Epithelial cell of esophagus (primary cell): Measurements from ENCODE around the gene SNX24.
"Not testable (repeated sequence)": the region's sequence is repeated elsewhere in the genome, so short reads cannot be mapped to it uniquely, and the experiment has no call there.

ENCODE experiments used
- DNase-seq: peaks from one replicate; pipeline ENCODE4 v3.0.0; 2010; ENCODE audit warnings: low read depth
- H3K4me3 ChIP-seq: 2 replicates; pipeline ENCODE4 v1.5.1; 2011; ENCODE audit warnings: mild to moderate bottlenecking, low read length, control low read depth
- TF ChIP-seq, protein P1 (sequence below): IDR thresholded peaks from 2 replicates; pipeline ENCODE4 v1.5.1; 2011; ENCODE audit warnings: low read depth, mild to moderate bottlenecking, low read length, control low read depth, inconsistent platforms; ENCODE audit not compliant: insufficient read depth; ENCODE audit errors: missing control alignments

Gene SNX24

DNA sequence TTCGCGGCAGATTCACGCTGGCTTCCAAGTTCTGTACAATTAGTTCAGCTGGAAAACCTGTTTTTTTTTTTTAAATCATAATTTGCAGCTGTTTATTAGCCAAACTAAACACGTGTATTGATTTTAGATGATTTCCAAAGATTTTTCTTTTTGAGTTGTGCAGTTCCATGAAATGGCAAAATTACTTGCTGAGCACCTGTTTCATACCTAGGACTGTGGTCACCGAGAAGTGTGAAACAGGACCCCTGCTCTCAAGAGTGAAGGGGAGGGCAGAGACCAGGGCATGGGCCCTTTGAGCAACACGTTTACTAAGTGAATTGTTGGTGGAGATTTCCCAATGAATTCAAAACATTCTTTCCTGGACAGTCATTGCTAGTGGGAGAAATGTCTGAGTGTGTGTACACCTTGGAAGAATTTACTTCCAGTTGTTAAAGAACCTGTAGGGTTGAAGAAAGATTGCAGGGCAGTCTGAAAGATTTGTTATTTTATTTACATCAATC lies 688 bp downstream of the SNX24 start:
- DNase-seq, result peak; percentile 89
- H3K4me3 ChIP-seq, result peak overlapping the region; percentile 59
- TF ChIP-seq, protein P1, sequence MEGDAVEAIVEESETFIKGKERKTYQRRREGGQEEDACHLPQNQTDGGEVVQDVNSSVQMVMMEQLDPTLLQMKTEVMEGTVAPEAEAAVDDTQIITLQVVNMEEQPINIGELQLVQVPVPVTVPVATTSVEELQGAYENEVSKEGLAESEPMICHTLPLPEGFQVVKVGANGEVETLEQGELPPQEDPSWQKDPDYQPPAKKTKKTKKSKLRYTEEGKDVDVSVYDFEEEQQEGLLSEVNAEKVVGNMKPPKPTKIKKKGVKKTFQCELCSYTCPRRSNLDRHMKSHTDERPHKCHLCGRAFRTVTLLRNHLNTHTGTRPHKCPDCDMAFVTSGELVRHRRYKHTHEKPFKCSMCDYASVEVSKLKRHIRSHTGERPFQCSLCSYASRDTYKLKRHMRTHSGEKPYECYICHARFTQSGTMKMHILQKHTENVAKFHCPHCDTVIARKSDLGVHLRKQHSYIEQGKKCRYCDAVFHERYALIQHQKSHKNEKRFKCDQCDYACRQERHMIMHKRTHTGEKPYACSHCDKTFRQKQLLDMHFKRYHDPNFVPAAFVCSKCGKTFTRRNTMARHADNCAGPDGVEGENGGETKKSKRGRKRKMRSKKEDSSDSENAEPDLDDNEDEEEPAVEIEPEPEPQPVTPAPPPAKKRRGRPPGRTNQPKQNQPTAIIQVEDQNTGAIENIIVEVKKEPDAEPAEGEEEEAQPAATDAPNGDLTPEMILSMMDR, result no peak

DNA sequence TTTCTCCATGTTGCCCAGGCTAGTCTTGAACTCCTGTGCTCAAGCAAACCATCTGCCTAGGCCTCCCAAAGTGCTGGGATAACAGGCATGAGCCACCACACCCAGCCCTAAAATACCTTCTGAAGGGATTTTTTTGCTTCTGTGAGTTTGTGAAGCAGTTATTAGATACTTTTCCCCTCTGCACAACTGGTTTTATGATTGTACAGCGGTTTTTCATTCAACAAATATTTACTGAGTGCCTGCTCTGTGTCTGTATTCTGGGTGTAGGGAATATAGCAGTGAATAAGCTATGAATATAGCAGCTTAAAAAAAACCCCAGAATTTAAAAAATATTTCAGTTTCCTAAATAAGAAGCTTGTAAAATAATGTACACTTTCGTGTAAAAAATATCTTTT lies 2.3 kb downstream of the SNX24 start:
- TF ChIP-seq, protein P1, result no peak

DNA sequence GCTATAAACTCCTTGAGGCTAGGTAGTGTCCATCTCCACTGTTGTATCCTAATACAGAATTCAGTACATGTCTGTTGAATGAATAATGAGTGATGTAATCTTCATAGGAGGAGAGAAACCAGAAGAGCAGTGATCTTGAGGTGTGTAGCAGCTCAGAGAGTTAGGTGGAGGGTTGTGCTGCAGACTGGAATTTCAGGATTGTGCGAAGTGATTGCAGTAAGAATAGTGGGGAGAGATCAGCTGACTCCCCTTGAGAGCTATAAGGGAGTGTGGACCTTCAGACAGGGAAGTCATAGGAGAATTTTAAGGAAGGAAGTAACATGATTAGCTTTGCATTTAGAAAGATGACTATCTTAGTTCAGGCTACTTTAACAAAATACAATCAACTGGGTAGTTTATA lies 4.4 kb downstream of the SNX24 start:
- peak; percentile 93 for DNase-seq
- TF ChIP-seq, protein P1, result no peak
- no peak overlapping the region for H3K4me3 ChIP-seq

More for the DNA sequence above, 2.3 kb downstream of the SNX24 start:
- DNase-seq, result no peak
- no peak overlapping the region for H3K4me3 ChIP-seq

DNA sequence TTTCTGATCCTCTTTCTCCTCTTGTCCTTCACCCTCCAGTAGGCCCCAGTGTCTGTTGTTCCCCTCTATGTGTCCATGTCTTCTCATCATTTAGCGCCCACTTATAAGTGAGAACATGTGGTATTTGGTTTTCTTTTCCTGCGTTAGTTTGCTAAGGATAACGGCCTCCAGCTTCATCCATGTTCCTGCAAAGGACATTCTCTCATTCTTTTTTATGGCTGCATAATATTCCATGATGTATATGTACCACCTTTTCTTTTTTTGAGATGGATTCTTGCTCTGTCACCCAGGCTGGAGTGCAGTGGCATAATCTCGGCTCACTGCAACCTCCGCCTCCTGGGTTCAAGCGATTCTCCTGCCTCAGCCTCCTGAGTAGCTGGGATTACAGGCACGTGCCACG lies 12.1 kb downstream of the SNX24 start:
- H3K4me3 ChIP-seq, DNase-seq: not testable (repeated sequence)

DNA sequence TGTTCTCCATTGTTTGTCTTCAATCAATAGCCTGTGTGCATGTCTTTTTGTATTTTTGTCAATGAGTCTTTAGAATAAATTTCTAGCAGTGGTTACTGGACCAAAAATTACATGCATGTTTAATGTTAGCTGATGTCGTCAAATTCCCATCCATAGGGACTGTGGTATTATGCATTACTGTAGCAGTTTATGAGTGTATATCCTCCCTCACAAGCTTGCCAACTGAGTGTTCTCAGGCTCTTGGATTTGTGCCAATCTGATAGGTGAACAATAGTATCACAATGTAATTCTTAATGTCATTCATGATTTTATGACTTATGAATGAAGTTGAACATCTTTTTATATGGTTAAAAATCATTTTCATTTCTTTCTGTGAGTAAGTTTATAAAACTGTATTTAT lies 13.0 kb downstream of the SNX24 start:
- H3K4me3 ChIP-seq, result no peak overlapping the region
- TF ChIP-seq, protein P1, result no peak
- peak; percentile 67 for DNase-seq

DNA sequence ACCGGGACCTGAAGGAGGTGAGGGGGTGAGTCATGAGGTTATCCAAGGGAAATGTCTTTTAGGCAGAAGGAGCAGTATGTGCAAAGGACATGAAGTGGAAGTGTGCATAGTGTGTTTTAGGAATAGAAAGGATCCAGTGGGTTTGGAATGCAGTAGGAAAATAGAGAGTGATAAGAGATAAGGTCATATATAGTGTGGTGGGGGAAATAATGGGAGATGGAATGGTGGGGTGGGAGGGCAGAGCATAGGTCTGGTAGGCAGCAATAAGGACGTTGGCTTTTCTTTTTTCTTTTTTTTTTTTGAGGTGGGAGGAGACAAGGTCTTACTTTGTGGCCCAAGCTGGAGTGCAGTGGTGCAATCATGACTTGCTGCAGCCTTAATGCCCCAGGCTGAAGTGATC lies 17.8 kb downstream of the SNX24 start:
- H3K4me3 ChIP-seq, result no peak overlapping the region
- no peak for DNase-seq
- TF ChIP-seq, protein P1, result no peak

DNA sequence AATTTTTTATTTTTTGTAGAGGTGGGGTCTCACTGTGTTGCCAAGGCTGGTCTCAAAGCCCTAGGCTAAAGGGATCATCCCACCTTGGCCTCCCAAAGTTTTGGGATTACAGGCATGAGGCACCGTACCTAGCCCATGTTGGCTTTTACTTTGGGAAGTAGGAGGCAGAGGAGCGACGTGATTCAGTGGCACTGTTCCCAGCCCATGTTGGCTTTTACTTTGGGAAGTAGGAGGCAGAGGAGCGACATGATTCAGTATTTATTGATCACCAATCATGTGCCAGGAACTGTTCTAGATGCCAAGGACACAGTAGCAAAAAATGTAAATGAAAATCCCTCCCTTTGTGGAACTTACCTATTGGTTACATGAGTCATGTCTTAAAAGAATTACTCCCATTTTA lies 18.3 kb downstream of the SNX24 start:
- DNase-seq, result no peak
- no peak overlapping the region for H3K4me3 ChIP-seq
- TF ChIP-seq, protein P1, result no peak
